H9 (cell line): Measurements from ENCODE around the gene TLL2. TPM values are rescaled to one million over a fixed set of nuclear protein-coding genes. Genes with fewer than 3 reads are reported as not detected.

Experiments
- DNase-seq: peaks from one replicate; pipeline ENCODE4 v3.0.0-alpha.2; 2017
- H2AFZ ChIP-seq: one replicate; pipeline ENCODE4 v1.6.1; 2013; ENCODE audit warnings: mild to moderate bottlenecking, low read length, control low read depth, moderate library complexity
- H2AK5ac ChIP-seq: 2 replicates; pipeline ENCODE4 v1.6.1; 2013; ENCODE audit warnings: low read length, control low read depth, mixed read lengths; ENCODE audit not compliant: insufficient read length
- H2BK120ac ChIP-seq: one replicate; pipeline ENCODE4 v1.6.1; 2013; ENCODE audit warnings: low read depth, mild to moderate bottlenecking, low read length, control low read depth, inconsistent platforms; ENCODE audit not compliant: poor library complexity, severe bottlenecking
- H2BK12ac ChIP-seq: 2 replicates; pipeline ENCODE4 v1.6.1; 2013; ENCODE audit warnings: low read length, control low read depth, mixed read lengths, low read depth; ENCODE audit not compliant: insufficient read length
- H2BK15ac ChIP-seq: 2 replicates; pipeline ENCODE4 v1.6.1; 2013; ENCODE audit warnings: low read depth, low read length, control low read depth
- H2BK20ac ChIP-seq: one replicate; pipeline ENCODE4 v1.6.1; 2013; ENCODE audit warnings: low read depth, mild to moderate bottlenecking, low read length, control low read depth, inconsistent platforms; ENCODE audit not compliant: poor library complexity, severe bottlenecking
- H2BK5ac ChIP-seq: 2 replicates; pipeline ENCODE4 v1.6.1; 2013; ENCODE audit warnings: low read length, control low read depth, mixed read lengths; ENCODE audit not compliant: insufficient read length
- H3K14ac ChIP-seq: 2 replicates; pipeline ENCODE4 v1.6.1; 2013; ENCODE audit warnings: low read length, control low read depth; ENCODE audit not compliant: insufficient read depth
- H3K18ac ChIP-seq: 2 replicates; pipeline ENCODE4 v1.6.1; 2013; ENCODE audit warnings: low read depth, mild to moderate bottlenecking, mixed read lengths, low read length, control low read depth; ENCODE audit not compliant: insufficient read length
- H3K23ac ChIP-seq: 2 replicates; pipeline ENCODE4 v1.6.1; 2013; ENCODE audit warnings: low read length, control low read depth, mixed read lengths, low read depth; ENCODE audit not compliant: insufficient read length
- H3K23me2 ChIP-seq: 2 replicates; pipeline ENCODE4 v1.6.1; 2013; ENCODE audit warnings: low read depth, mild to moderate bottlenecking, mixed read lengths, low read length, control low read depth; ENCODE audit not compliant: insufficient read length, poor library complexity, severe bottlenecking
- H3K27ac ChIP-seq: 2 replicates; pipeline ENCODE4 v1.5.1; 2013; ENCODE audit warnings: low read length, control low read depth, mixed read lengths, low read depth; ENCODE audit not compliant: insufficient read length
- H3K27me3 ChIP-seq: 2 replicates; pipeline ENCODE4 v1.6.1; 2013; ENCODE audit warnings: low read length, control low read depth, inconsistent platforms; ENCODE audit not compliant: insufficient read depth
- H3K4ac ChIP-seq: 2 replicates; pipeline ENCODE4 v1.6.1; 2013; ENCODE audit warnings: low read depth, mild to moderate bottlenecking, control low read depth, inconsistent platforms, low read length, moderate library complexity
- H3K4me1 ChIP-seq: 2 replicates; pipeline ENCODE4 v1.6.1; 2013; ENCODE audit warnings: low read length, control low read depth, inconsistent platforms; ENCODE audit not compliant: insufficient read depth
- H3K4me2 ChIP-seq: 2 replicates; pipeline ENCODE4 v1.6.1; 2013; ENCODE audit warnings: low read length, control low read depth, mixed read lengths; ENCODE audit not compliant: insufficient read length, insufficient read depth
- H3K56ac ChIP-seq: 2 replicates; pipeline ENCODE4 v1.6.1; 2013; ENCODE audit warnings: low read depth, mild to moderate bottlenecking, mixed read lengths, low read length, control low read depth; ENCODE audit not compliant: insufficient read length
- H3K79me1 ChIP-seq: 2 replicates; pipeline ENCODE4 v1.6.1; 2013; ENCODE audit warnings: low read depth, mild to moderate bottlenecking, moderate library complexity, low read length, control low read depth, inconsistent platforms; ENCODE audit not compliant: insufficient read depth, poor library complexity, severe bottlenecking
- H3K79me2 ChIP-seq: 2 replicates; pipeline ENCODE4 v1.6.1; 2013; ENCODE audit warnings: low read length, control low read depth, inconsistent platforms; ENCODE audit not compliant: insufficient read depth
- H3K9ac ChIP-seq: 2 replicates; pipeline ENCODE4 v1.6.1; 2013; ENCODE audit warnings: low read length, control low read depth, mixed read lengths; ENCODE audit not compliant: insufficient read length; ENCODE audit errors: extremely low read depth
- H3K9me3 ChIP-seq: one replicate; pipeline ENCODE4 v1.6.1; 2013; ENCODE audit warnings: low read depth, low read length, inconsistent platforms; ENCODE audit not compliant: control insufficient read depth
- H3T11ph ChIP-seq: one replicate; pipeline ENCODE4 v1.6.1; 2013; ENCODE audit warnings: mild to moderate bottlenecking, low read length, control low read depth, inconsistent platforms
- H4K20me1 ChIP-seq: one replicate; pipeline ENCODE4 v1.6.1; 2013; ENCODE audit not compliant: control insufficient read depth, insufficient read length, insufficient read depth
- H4K5ac ChIP-seq: 2 replicates; pipeline ENCODE4 v1.6.1; 2013; ENCODE audit warnings: low read depth, mild to moderate bottlenecking, mixed read lengths, low read length, control low read depth; ENCODE audit not compliant: insufficient read length
- H4K8ac ChIP-seq: replicated peaks from 2 replicates; pipeline ENCODE4 v1.6.1; 2013; ENCODE audit warnings: low read length, control low read depth, mixed read lengths, low read depth; ENCODE audit not compliant: insufficient read length
- H4K91ac ChIP-seq: 2 replicates; pipeline ENCODE4 v1.6.1; 2013; ENCODE audit warnings: low read depth, mild to moderate bottlenecking, moderate library complexity, mixed read lengths, low read length, control low read depth; ENCODE audit not compliant: insufficient read length
- H3K27ac Mint-ChIP-seq, 3 experiments: 2 replicates in 2 of 3; 3 replicates in 1 of 3; pipeline ENCODE4 v1.8.0; 2020 to 2021; ENCODE audit warnings: mixed read lengths in 3 of 3, mild to moderate bottlenecking in 1 of 3, moderate library complexity in 1 of 3
- H3K27me3 Mint-ChIP-seq: 2 replicates; pipeline ENCODE4 v1.8.0; 2021; ENCODE audit warnings: low read depth, mild to moderate bottlenecking, moderate library complexity, mixed read lengths
- H3K36me3 Mint-ChIP-seq, 3 experiments: 2 replicates in 2 of 3; 3 replicates in 1 of 3; pipeline ENCODE4 v1.8.0; 2020 to 2021; ENCODE audit warnings: low read depth in 3 of 3, mixed read lengths in 3 of 3; ENCODE audit not compliant: insufficient read depth in 1 of 3
- H3K4me1 Mint-ChIP-seq, 2 experiments: 2 replicates each; pipeline ENCODE4 v1.8.0; 2020; ENCODE audit warnings: mixed read lengths in 2 of 2
- H3K4me3 Mint-ChIP-seq, 2 experiments: 2 replicates in 1 of 2; 3 replicates in 1 of 2; pipeline ENCODE4 v1.8.0; 2020 to 2021; ENCODE audit warnings: mild to moderate bottlenecking in 2 of 2, mixed read lengths in 2 of 2, moderate library complexity in 1 of 2
- H3K9me3 Mint-ChIP-seq, 2 experiments: 2 replicates in 1 of 2; 3 replicates in 1 of 2; pipeline ENCODE4 v1.8.0; 2020; ENCODE audit warnings: mild to moderate bottlenecking in 2 of 2, mixed read lengths in 2 of 2, moderate library complexity in 1 of 2
- WGBS: extraction: QIAGEN DNeasy Blood & Tissue Kit; methylation state at CpG from one replicate; pipeline ENCODE4 v1.1.7; 2013; ENCODE audit warnings: missing lambda C conversion rate, low lambda C conversion rate, mixed read lengths; ENCODE audit not compliant: insufficient read length; ENCODE audit errors: extremely low coverage; 5-methylcytosine and 5-hydroxymethylcytosine counted together
- total RNA-seq: library from RNA; stranded (reverse); gene quantifications from 2 replicates; pipeline ENCODE4 v1.2.1, GENCODE V29; 2021
- TF ChIP-seq, protein P1 (sequence below): fragments of 200-600 bp; sonication (generic); conservative IDR thresholded peaks from 3 replicates; pipeline ENCODE4 v1.8.0; 2021; ENCODE audit warnings: antibody characterized with exemption, mild to moderate bottlenecking

Gene TLL2
- total RNA-seq, 1 experiment from 2014 or later: 1.4 TPM

DNA sequence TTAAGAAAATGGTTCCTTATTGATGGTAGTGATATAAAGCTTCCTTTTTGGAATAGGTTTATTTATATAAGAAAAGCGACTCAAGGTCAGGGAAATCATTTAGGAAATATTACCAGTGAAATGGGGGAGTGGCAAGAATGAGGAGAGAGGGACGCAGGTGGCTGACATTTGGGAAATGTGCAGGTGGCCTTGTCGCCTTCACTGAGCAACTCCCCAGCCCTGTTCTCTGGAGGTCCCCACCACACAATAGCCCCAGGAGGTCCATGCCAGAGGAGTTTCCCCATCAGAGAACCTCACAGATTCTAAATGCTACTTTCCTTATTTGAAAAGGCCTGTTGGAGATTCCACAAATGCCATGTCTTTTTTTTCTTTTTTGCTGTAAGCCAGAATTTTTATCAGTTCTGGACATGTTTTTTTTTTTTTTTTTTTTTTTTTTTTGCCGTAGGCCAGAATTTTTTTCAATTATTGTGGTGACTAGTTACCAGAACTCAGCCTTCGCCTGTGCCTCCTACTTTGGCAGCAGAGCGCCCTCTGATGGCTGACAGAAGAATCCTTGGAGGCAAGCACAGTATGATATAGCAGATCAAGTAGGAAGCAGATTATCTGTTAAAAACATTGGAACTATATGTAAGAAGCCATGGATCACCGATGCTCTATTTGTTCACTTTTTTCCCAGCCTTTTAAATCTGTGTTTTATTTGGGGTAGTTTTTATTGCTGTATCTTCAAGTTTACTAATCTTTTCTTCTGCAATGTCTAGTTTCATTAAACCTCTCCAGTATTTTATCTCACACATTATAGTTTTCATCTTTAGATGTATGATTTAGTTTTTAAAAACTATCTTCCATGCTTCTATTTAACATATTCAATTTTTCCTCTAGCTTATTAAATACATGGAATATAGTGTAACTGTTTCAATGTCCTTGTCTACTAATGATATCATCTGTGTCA lies 173.5 kb downstream of the TLL2 start:
- no peaks in the 10 kb centered on the region for H3K9me3 ChIP-seq
- H2AK5ac ChIP-seq: no peak overlapping the region
- no peak overlapping the region for H3K18ac ChIP-seq
- TF ChIP-seq, protein P1, sequence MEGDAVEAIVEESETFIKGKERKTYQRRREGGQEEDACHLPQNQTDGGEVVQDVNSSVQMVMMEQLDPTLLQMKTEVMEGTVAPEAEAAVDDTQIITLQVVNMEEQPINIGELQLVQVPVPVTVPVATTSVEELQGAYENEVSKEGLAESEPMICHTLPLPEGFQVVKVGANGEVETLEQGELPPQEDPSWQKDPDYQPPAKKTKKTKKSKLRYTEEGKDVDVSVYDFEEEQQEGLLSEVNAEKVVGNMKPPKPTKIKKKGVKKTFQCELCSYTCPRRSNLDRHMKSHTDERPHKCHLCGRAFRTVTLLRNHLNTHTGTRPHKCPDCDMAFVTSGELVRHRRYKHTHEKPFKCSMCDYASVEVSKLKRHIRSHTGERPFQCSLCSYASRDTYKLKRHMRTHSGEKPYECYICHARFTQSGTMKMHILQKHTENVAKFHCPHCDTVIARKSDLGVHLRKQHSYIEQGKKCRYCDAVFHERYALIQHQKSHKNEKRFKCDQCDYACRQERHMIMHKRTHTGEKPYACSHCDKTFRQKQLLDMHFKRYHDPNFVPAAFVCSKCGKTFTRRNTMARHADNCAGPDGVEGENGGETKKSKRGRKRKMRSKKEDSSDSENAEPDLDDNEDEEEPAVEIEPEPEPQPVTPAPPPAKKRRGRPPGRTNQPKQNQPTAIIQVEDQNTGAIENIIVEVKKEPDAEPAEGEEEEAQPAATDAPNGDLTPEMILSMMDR: peak; percentile 92
- no peaks in the 10 kb centered on the region for H4K20me1 ChIP-seq
- H2BK20ac ChIP-seq: no peak overlapping the region
- H3K9ac ChIP-seq: no peak overlapping the region
- no peak overlapping the region for H3K4ac ChIP-seq
- no peak overlapping the region for H3K27ac ChIP-seq
- Mint-ChIP-seq H3K4me3 (no peak overlapping the region), H3K9me3 (peaks cover 0 to 2% of the 10 kb centered on the region in 2 experiments; a peak in 1 of 5 replicates), H3K27ac (peak overlapping the region in 1 of 3 experiments; percentile 22; a peak in 3 of 7 replicates), H3K4me1 (peaks cover 58 to 60% of the 10 kb centered on the region in 2 experiments), H3K27me3 (peaks cover 23% of the 10 kb centered on the region), H3K36me3 (peaks cover 0 to 1% (median under 1%) of the 10 kb centered on the region in 3 experiments; a peak in 5 of 7 replicates)
- H2BK120ac ChIP-seq: no peak overlapping the region
- no peak overlapping the region for H2BK15ac ChIP-seq
- H3K27me3 ChIP-seq: no peaks in the 10 kb centered on the region
- DNase-seq: peak; percentile 78
- H2BK5ac ChIP-seq: no peak overlapping the region
- no peaks in the 10 kb centered on the region for H3K79me1 ChIP-seq
- no peak overlapping the region for H4K91ac ChIP-seq
- H4K8ac ChIP-seq: no peak overlapping the region
- H3K79me2 ChIP-seq: no peaks in the 10 kb centered on the region
- no peak overlapping the region for H3K56ac ChIP-seq
- H3K4me2 ChIP-seq: no peak overlapping the region
- H3T11ph ChIP-seq: no peak overlapping the region
- no peak overlapping the region for H3K23ac ChIP-seq
- H3K14ac ChIP-seq: no peak overlapping the region
- H2AFZ ChIP-seq: no peak overlapping the region
- no peak overlapping the region for H2BK12ac ChIP-seq
- peaks cover 5% of the 10 kb centered on the region; the same call in 1 of the 2 replicates for H3K4me1 ChIP-seq
- no peak overlapping the region for H4K5ac ChIP-seq
- 100% methylated on average over 1 of the region's 7 CpGs for WGBS
- H3K23me2 ChIP-seq: no peaks in the 10 kb centered on the region
